CD4-positive, alpha-beta T cell treated with Interleukin-12 subunit alpha and Interleukin-12 subunit beta, for 1 hour (primary cell): Measurements from ENCODE around the gene GCLM.
"Not testable (repeated sequence)": the region's sequence is repeated elsewhere in the genome, so short reads cannot be mapped to it uniquely, and the experiment has no call there.

ENCODE experiments used
- DNase-seq: peaks from one replicate; pipeline ENCODE4 v3.0.0-alpha.2; 2020

Gene GCLM

DNA sequence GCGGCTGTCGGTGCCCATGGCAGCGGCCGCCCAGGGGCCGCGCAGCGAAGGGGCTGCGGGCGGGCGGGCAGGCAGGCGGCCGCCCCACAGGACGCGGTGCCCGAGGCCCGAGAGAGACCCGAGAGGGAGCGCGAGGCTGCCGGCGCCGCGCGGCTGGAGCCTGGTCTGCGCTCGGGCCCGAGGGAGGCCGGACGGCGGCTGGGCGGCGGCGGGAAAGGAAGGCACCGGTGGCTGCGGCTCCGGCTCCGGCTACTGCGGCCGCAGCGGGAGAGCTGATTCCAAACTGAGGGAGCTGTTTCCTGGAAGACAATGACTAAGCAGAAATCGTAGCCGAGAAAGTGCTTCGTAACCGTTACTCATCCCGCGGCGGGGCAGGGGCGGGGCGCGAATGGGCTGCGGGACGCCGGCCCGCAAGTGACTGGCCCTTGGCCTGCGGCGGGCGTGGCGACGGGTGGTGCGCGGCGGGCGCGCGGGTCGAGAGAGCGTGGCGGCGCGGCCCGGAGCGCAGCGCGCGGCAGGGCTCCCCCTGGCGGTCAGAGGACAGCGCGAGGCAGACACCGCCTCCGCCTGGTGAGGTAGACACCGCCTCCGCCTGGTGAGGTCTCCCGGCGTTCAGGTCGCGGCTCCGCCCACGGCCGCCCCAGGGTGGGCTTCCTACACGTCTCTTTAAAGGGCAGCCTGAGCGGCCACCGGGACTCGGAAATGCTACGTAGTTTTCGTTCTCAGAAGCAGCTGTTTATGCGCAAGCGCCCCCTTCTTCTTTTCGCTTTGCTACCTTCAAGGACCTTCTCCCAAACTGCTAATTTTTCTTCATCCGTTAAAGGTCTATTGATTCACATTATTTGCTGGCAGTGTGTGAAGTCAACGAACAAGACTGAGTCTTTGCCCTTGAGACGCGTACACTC lies at the start of gene GCLM:
Gene GCLM, minus strand, starts transcription at position 285 of the 905 bp plus-strand sequence. Its CDS starts 267 bp downstream, at position 18.
- peak; percentile 93 for DNase-seq

DNA sequence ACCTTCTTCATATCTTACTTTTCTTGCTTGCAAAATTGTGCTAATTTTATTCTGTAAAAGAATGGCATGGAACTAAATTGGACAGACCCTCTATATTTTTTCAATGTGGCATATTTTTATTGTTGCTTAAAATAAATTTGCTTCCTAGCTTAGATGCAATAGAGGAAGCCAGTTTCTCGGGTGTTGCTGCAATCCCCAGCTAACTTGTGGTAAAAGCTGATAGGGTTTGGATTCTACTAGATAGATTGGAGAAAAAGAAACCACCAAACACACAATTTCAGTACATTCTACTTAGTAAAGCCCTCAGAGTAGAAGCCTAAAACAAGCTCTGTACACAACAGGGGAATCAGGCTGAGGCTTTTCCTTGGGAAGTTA lies 49.5 kb upstream of the GCLM start:
- DNase-seq, result no peak

GRCh38 chr1:93958032-93958725 lies 48.9 kb upstream of the GCLM start:
- DNase-seq, result no peak

- DNase-seq, result no peak
Measured at GRCh38 chr1:93955765-93956164, 46.5 kb upstream of the GCLM start.

- DNase-seq, result not testable (repeated sequence)
Measured at GRCh38 chr1:93947002-93947686, 37.9 kb upstream of the GCLM start.

DNA sequence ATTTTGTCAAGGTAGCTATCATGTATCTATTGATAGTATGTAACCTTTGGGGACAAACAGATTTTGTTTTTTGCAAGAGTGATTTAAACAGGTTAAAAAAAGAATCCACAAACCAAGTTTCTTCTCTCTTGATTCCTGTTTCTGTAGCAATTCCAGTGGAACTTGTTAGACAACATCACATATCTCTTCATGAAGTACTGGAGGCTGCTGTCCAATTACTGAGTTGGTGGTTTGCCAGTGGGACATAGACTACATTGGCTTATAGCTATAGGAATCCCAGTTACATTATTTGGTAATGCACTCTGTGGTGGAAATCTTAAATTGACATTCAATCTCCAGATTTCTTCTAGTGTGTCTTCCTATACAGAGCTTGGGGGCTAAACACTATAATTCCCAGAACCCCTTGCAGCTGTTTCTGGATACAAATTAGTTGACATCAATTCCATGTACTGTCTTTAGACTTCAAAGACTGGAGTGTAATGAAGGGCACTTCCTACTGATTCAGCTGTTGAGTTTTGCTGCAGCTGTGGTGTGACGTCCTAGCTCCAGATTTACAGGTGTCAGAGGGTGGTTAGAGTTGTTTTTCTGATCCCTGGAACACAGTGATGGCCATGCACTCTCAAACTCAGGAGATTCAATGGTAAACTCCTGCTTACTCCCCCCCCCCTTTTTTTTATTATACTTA lies 29.4 kb upstream of the GCLM start:
- no peak for DNase-seq

- DNase-seq, result no peak
Measured at GRCh38 chr1:93937997-93938396, 28.8 kb upstream of the GCLM start.

DNA sequence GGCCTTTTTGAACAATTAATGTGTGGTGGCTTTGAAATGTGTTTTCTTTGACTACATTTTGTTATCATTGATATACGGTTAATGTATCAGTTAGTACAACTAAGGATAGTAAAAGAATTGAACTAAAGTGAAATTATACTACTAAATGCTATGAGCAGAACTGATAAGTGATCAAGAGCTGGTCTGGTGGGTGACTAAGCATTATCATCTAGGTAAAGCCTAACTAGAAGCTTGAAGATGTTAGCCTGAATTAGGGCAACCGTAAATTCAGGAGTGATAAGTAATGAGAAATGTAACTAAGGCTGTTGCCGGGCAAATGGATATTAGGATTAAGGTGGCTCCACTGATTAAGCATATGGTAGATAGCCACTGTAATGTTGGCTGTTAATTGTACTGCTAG lies 16.0 kb upstream of the GCLM start:
- DNase-seq, result no peak

GRCh38 chr1:93919780-93920179 lies 10.6 kb upstream of the GCLM start:
- no peak for DNase-seq

GRCh38 chr1:93917302-93917701 lies 8.1 kb upstream of the GCLM start:
- no peak for DNase-seq

DNA sequence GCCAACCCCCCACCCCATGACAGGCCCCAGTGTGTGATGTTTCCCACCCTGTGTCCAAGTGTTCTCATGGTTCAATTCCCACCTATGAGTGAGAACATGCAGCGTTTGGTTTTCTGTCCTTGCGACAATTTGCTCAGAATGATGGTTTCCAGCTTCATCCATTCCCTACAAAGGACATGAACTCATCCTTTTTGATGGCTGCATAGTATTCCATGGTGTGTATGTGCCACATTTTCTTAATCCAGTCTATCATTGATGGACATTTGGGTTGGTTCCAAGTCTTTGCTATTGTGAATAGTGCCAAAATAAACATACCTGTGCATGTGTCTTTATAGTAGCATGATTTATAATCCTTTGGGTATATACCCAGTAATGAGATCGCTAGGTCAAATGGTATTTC lies 1.6 kb upstream of the GCLM start:
- not testable (repeated sequence) for DNase-seq

DNA sequence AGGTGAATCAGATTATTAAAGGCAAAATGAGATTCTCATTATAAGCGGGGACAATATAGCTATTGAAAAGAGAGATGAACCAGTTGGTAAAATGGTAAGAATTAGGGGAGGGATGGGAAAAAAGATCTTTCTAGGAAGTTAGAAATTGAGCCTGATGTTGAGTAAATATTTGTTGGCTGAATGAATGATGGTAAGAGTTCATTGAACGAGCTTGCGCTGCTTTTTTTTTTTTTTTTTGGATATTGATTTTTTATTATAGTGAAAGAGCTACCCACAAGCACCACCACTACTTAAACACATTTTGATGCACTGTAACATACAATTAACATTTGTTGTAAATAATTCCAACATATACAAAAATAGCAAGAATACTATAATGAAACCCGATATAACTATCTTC lies 1.1 kb upstream of the GCLM start:
- DNase-seq, result no peak

DNA sequence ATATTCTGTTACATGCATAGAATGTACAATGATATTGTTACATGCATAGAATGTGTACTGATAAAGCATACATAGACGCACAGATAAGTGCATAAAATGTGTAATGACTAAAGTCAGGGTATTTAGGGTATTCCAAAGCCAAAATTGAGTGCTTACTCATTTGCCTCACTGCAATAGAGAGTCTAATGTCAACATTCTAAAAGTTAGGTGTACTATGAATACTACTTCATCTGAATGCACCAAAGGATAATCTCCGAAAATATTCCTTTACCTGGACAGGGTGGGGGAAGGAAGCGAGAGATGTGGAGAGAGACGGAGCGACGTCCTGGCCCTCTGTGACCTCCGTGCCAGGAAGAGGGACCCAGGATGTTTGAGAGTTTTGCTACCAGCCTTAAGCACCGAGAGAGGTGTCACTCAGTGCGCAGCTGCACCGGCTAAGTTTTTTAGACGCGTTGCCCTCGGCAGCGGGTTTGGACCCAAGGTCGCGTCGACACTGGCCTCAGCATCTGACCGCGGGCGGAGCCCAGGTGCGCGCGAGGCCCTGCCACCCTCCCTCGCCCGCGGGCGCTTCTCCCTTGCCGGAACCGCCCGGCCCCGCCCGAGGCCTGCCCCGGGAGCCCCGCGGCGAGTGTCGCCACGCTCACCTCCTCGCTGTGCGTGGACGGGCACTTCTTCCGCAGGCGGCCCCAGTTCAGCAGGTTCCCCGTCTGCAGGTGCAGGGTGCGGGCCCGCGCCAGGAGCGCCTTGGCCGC lies 660 bp downstream of the GCLM start:
- peak; percentile 49 for DNase-seq

DNA sequence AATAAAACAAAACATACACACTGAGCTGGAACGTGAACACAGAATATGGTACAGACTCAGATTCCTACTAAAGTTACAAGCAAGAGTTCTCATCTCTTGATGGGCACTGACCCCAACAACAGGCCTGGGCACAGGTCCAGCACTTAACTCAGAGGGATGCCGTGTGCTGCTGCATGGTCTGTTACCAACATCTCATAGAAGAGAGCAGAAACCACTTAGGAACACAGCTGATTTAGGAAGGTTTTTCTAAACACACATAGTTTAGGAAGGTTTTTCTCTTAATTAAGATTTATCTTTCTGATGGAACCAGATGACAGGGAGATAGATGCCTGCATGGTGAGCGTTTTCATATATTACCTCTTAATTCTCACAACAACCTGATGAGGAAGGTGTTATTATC lies 1.5 kb downstream of the GCLM start:
- DNase-seq, result no peak

DNA sequence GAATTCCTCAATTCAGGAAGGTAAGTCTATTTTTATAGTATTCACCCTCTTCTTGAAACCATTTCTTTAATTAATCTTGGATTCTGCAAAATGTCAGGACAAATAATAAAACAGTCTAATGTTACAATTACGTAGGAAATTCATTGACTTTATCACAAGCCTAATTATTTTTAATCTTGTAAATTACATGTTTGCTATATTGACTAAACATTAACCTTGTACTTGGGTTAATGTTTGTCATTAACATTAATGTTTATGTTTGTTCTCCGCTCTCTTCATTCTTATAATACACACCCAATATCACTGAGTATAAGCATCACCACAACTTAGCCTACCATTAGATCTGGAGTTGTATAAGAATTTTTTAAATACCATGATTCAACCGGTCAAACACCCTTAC lies 2.8 kb downstream of the GCLM start:
- no peak for DNase-seq

DNA sequence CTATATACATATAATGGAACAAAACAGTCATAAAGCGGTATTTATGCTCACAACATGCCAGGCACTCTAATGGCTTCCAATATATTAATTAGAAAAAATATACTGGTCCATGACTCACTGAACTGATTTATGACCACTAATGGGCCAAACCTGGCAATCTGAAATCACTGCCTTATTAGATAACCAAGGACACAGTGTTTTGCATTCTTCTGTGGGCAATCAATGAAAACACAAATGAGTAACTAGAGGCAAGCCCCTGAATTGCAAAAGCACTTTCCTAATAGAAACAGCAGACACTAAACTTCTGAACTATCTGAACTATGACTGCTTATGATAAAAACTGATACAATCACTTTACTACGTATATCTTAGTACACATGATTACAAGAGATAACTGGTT lies 3.5 kb downstream of the GCLM start:
- no peak for DNase-seq

DNA sequence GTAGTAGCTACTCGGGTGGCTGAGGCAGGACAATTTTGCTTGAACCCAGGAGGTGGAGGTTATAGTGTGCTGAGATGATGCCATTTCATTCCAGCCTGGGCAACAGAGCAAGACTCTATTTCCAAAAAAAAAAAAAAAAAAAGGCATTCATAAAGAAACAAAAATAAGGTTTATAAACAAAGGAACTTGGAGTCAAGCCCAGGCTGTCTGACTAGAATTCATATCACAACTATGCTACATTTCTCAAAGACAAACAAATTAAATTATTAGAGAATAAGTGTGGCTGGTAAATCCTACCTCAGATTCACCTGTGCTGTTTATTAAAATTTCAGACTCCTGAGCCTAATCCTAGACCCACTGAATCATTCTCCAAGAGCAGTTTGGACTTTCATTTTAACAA lies 4.2 kb downstream of the GCLM start:
- no peak for DNase-seq

DNA sequence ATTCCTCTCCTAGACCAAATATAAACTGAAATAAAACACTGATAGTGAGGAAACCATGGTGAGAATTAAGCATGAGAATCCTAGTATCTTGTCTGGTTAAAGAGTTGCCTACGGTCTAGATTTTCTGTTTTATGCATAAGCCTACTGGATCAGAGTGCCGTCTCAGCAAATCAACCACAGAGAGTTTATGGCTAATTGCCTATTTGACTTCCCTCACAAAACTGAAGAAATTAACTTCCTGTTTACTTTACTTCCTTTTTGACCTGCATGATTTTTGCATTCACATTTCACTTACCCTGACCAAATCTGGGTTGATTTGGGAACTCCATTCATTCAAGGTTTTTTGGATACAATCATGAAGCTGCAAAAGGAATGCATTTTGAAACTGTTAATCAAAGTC lies 5.0 kb downstream of the GCLM start:
- DNase-seq, result peak; percentile 32

GRCh38 chr1:93900723-93901504 lies 8.3 kb downstream of the GCLM start:
- DNase-seq, result no peak

DNA sequence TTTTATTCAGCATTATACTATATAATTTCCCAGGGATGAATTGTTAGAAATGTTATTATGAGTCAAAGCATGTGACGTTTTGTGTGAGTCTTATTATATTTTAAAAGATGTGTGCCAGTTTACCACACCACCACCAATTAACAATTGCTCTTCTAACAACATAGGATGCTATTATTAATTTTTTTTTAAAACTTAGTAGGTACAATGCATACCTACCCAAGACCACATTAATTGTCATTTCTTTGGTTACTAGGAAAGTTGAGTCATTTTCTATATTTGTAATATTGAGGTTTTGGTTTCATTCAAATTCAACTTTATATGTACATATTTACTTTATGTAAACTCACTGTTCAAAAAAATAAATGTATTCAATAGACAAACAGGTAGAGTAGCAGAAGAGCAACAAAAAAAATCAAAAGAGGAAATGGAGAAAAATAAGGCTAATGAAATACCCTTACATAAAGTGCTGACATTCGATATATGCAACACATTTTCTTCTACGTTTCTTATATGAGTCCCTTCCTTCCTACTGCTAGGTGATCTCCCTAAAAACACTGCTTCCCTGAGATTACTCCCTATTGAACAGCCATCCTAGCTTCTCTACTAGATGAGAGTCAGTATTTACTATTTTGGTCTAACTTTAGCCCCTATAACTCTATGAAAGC lies 9.6 kb downstream of the GCLM start:
- no peak for DNase-seq

GRCh38 chr1:93888900-93889299 lies 20.3 kb downstream of the GCLM start:
- no peak for DNase-seq
